Measurements from ENCODE around the gene PNRC1. TPM values are rescaled to one million over a fixed set of nuclear protein-coding genes. Genes with fewer than 3 reads are reported as not detected.

PNRC1 gene
- polyA plus RNA-seq, 1 of the 3 experiments (the other 2 are of a cell fraction): 7.8 TPM

DNA sequence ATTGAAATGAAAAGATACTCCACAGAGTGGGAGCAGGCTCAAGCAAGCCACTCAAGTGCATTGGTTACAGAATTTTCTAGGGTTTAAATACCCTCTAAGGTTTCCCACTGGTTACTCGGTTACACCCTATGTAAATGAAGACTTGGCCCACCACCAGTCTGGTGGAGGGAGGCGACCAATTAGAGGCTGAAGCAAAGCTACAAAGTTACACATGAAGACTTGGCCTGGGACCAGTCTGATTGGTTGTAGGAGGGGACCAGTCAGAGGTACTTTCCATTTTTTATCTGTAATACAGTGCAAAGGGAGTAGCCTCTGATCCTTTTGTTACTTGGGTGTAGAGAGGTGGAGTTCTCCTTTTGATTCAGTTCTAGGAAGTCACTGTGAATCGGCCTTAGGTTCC, 29.7 kb downstream of the PNRC1 start:
- no peak for TF ChIP-seq RXRA (IDR thresholded peaks at IDR 0.05; ENCODE audit: borderline replicate concordance, low read depth)
- TF ChIP-seq YY1 (IDR thresholded peaks at IDR 0.05; ENCODE audit: low read depth): no peak
- no peak for TF ChIP-seq EP300 (IDR thresholded peaks at IDR 0.05; ENCODE audit: borderline replicate concordance in 1 of 2, low read depth in 1 of 2, low read length in 1 of 2)
- TF ChIP-seq TCF12 (IDR thresholded peaks at IDR 0.05): no peak
- H3K9me2 ChIP-seq: no peaks in the 10 kb centered on the region
- ChIA-PET CTCF (interaction anchor here (1.6 kb wide), 2 partner anchors 27 to 128 kb away, joined by 4 to 5 read pairs; no protein-coding TSS in a partner anchor), POLR2A (no interaction called here)
- H3F3A ChIP-seq (replicated peaks; ENCODE audit: insufficient read depth): no peaks in the 10 kb centered on the region
- no peaks in the 10 kb centered on the region for H3K9me3 ChIP-seq
- H3K27ac ChIP-seq (ENCODE audit: low read depth in 2 of 2, low read length in 1 of 2): no peak overlapping the region
- no peaks in the 10 kb centered on the region for H3K27me3 ChIP-seq (ENCODE audit: insufficient read depth)
- no peak overlapping the region for H2AFZ ChIP-seq (ENCODE audit: low read depth)
- H3K79me2 ChIP-seq (ENCODE audit: insufficient read depth): no peaks in the 10 kb centered on the region
- no peaks in the 10 kb centered on the region for H3K36me3 ChIP-seq (replicated peaks in 1 of 2; ENCODE audit: control insufficient read depth in 1 of 2, insufficient read depth in 2 of 2, low read length in 1 of 2)
- H3K4me1 ChIP-seq (ENCODE audit: control insufficient read depth in 1 of 2, insufficient read depth in 2 of 2, low read depth in 1 of 2, low read length in 1 of 2): no peaks in the 10 kb centered on the region
- 91% methylated on average over 3 of the region's 3 CpGs for WGBS (ENCODE audit: low lambda C conversion rate)
- DNase-seq: no peak
- H4K20me1 ChIP-seq (ENCODE audit: insufficient read depth): no peaks in the 10 kb centered on the region
- H3K4me2 ChIP-seq: no peak overlapping the region
- H3K4me3 ChIP-seq (ENCODE audit: low read depth in 2 of 2, low read length in 1 of 2): no peak overlapping the region
- no peak overlapping the region for H3K9ac ChIP-seq

DNA sequence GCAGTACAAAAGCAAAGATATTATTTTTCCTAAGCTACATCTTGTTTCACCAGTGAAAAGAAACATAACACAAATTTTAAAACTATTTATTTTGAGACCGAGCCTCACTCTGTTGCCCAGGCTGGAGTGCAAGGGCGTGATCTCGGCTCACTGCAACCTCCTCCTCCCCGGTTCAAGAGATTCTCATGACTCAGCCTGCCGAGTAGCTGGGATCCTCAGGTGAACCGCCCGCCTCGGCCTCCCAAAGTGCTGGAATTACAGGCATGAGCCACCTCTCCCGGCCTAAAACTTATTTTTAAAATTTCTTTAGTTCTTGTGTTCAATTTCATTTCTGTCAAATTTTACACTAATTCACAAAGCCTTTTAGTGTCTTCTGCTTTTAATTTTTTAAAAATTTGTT, 31.4 kb downstream of the PNRC1 start:
- peaks cover 0 to 2% of the 10 kb centered on the region in 2 experiments; a peak in 1 of 4 replicates for H3K4me1 ChIP-seq (ENCODE audit: control insufficient read depth in 1 of 2, insufficient read depth in 2 of 2, low read depth in 1 of 2, low read length in 1 of 2)
- H4K20me1 ChIP-seq (ENCODE audit: insufficient read depth): no peaks in the 10 kb centered on the region
- no peak overlapping the region for H3K4me3 ChIP-seq (ENCODE audit: low read depth in 2 of 2, low read length in 1 of 2)
- no peaks in the 10 kb centered on the region for H3K79me2 ChIP-seq (ENCODE audit: insufficient read depth)
- H3K9me2 ChIP-seq: no peaks in the 10 kb centered on the region
- ChIA-PET POLR2A (interaction anchor here (1.2 kb wide), 1 partner anchor 33 kb away, joined by 3 read pairs; no protein-coding TSS in a partner anchor), CTCF (interaction anchor here (0.7 to 0.9 kb wide), 2 partner anchors 11 to 129 kb away, joined by 3 read pairs; no protein-coding TSS in a partner anchor)
- no peaks in the 10 kb centered on the region for H3F3A ChIP-seq (replicated peaks; ENCODE audit: insufficient read depth)
- no peaks in the 10 kb centered on the region for H3K27me3 ChIP-seq (ENCODE audit: insufficient read depth)
- H2AFZ ChIP-seq (ENCODE audit: low read depth): no peak overlapping the region
- 92% methylated on average over 9 of the region's 9 CpGs for WGBS (ENCODE audit: low lambda C conversion rate)
- no peaks in the 10 kb centered on the region for H3K36me3 ChIP-seq (replicated peaks in 1 of 2; ENCODE audit: control insufficient read depth in 1 of 2, insufficient read depth in 2 of 2, low read length in 1 of 2)
- H3K27ac ChIP-seq (ENCODE audit: low read depth in 2 of 2, low read length in 1 of 2): no peak overlapping the region
- H3K9me3 ChIP-seq: no peaks in the 10 kb centered on the region
- no peak overlapping the region for H3K9ac ChIP-seq
- no peak for DNase-seq
- TF ChIP-seq, protein P1, sequence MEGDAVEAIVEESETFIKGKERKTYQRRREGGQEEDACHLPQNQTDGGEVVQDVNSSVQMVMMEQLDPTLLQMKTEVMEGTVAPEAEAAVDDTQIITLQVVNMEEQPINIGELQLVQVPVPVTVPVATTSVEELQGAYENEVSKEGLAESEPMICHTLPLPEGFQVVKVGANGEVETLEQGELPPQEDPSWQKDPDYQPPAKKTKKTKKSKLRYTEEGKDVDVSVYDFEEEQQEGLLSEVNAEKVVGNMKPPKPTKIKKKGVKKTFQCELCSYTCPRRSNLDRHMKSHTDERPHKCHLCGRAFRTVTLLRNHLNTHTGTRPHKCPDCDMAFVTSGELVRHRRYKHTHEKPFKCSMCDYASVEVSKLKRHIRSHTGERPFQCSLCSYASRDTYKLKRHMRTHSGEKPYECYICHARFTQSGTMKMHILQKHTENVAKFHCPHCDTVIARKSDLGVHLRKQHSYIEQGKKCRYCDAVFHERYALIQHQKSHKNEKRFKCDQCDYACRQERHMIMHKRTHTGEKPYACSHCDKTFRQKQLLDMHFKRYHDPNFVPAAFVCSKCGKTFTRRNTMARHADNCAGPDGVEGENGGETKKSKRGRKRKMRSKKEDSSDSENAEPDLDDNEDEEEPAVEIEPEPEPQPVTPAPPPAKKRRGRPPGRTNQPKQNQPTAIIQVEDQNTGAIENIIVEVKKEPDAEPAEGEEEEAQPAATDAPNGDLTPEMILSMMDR (IDR thresholded peaks at IDR 0.05): no peak
- no peak overlapping the region for H3K4me2 ChIP-seq

DNA sequence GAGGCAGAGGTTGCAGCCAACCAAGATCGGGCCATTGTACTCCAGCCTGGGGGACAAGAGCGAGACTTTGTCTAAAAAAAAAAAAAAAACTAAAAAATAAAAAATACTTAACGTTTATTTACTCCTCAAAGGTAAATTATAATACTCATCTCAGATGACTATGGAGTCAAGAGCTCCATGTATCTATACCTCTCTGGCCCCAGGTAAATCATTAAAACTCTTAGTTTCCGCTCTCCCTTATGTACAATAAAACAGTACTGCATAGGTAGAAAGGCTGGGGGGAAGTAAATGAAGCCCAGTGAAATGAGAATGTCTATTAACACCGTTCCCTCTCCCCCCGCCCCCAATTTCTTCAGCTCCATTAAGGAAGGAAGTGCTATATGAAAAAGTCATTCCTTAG, 36.2 kb downstream of the PNRC1 start:
- ChIA-PET CTCF (interaction anchor here (1.0 to 6.5 kb wide), 5 partner anchors 32 to 237 kb away, joined by 3 to 38 read pairs (median 5); no protein-coding TSS in a partner anchor), POLR2A (interaction anchor here (0.8 to 3.1 kb wide), 3 partner anchors 29 to 36 kb away, joined by 4 to 11 read pairs (median 5); partner anchors contain the start of genes PM20D2 and PNRC1)
- no peaks in the 10 kb centered on the region for H3K36me3 ChIP-seq (replicated peaks in 1 of 2; ENCODE audit: control insufficient read depth in 1 of 2, insufficient read depth in 2 of 2, low read length in 1 of 2)
- no peaks in the 10 kb centered on the region for H3K9me2 ChIP-seq
- H3K27me3 ChIP-seq (ENCODE audit: insufficient read depth): no peaks in the 10 kb centered on the region
- peak overlapping the region; percentile 76 for H3K4me2 ChIP-seq
- H3K4me1 ChIP-seq (ENCODE audit: control insufficient read depth in 1 of 2, insufficient read depth in 2 of 2, low read depth in 1 of 2, low read length in 1 of 2): peaks cover 0 to 5% of the 10 kb centered on the region in 2 experiments; a peak in 1 of 4 replicates
- H4K20me1 ChIP-seq (ENCODE audit: insufficient read depth): no peaks in the 10 kb centered on the region
- H2AFZ ChIP-seq (ENCODE audit: low read depth): peak overlapping the region; percentile 83
- peaks cover 5% of the 10 kb centered on the region for H3F3A ChIP-seq (replicated peaks; ENCODE audit: insufficient read depth)
- H3K4me3 ChIP-seq (ENCODE audit: low read depth in 2 of 2, low read length in 1 of 2): peak overlapping the region; percentile 63 to 71
- WGBS (ENCODE audit: low lambda C conversion rate): 58% methylated on average over 6 of the region's 6 CpGs
- H3K27ac ChIP-seq (ENCODE audit: low read depth in 2 of 2, low read length in 1 of 2): no peak overlapping the region
- H3K9ac ChIP-seq: no peak overlapping the region
- H3K79me2 ChIP-seq (ENCODE audit: insufficient read depth): no peaks in the 10 kb centered on the region
- no peaks in the 10 kb centered on the region for H3K9me3 ChIP-seq
- peak; percentile 28 for DNase-seq
- TF ChIP-seq GABPA (IDR thresholded peaks at IDR 0.05; ENCODE audit: low read depth) (no peak), SMC3 (IDR thresholded peaks at IDR 0.05; ENCODE audit: low read depth, low read length) (no peak), SIN3A (IDR thresholded peaks at IDR 0.05; ENCODE audit: borderline replicate concordance, low read depth, low read length) (no peak), MEF2A (IDR thresholded peaks at IDR 0.05; ENCODE audit: borderline replicate concordance, low read depth) (no peak), TEAD4 (IDR thresholded peaks at IDR 0.05; ENCODE audit: borderline replicate concordance, insufficient read depth) (no peak), NRF1 (IDR thresholded peaks at IDR 0.05; ENCODE audit: low read depth, low read length) (no peak), ELF1 (IDR thresholded peaks at IDR 0.05) (no peak), FOXJ3 (CRISPR knock-in tag; IDR thresholded peaks at IDR 0.05) (no peak), RXRA (IDR thresholded peaks at IDR 0.05; ENCODE audit: borderline replicate concordance, low read depth) (no peak)
- TF ChIP-seq, protein P2, sequence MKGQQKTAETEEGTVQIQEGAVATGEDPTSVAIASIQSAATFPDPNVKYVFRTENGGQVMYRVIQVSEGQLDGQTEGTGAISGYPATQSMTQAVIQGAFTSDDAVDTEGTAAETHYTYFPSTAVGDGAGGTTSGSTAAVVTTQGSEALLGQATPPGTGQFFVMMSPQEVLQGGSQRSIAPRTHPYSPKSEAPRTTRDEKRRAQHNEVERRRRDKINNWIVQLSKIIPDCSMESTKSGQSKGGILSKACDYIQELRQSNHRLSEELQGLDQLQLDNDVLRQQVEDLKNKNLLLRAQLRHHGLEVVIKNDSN (IDR thresholded peaks at IDR 0.05; ENCODE audit: borderline replicate concordance, low read depth): no peak
- TF ChIP-seq, protein P3, sequence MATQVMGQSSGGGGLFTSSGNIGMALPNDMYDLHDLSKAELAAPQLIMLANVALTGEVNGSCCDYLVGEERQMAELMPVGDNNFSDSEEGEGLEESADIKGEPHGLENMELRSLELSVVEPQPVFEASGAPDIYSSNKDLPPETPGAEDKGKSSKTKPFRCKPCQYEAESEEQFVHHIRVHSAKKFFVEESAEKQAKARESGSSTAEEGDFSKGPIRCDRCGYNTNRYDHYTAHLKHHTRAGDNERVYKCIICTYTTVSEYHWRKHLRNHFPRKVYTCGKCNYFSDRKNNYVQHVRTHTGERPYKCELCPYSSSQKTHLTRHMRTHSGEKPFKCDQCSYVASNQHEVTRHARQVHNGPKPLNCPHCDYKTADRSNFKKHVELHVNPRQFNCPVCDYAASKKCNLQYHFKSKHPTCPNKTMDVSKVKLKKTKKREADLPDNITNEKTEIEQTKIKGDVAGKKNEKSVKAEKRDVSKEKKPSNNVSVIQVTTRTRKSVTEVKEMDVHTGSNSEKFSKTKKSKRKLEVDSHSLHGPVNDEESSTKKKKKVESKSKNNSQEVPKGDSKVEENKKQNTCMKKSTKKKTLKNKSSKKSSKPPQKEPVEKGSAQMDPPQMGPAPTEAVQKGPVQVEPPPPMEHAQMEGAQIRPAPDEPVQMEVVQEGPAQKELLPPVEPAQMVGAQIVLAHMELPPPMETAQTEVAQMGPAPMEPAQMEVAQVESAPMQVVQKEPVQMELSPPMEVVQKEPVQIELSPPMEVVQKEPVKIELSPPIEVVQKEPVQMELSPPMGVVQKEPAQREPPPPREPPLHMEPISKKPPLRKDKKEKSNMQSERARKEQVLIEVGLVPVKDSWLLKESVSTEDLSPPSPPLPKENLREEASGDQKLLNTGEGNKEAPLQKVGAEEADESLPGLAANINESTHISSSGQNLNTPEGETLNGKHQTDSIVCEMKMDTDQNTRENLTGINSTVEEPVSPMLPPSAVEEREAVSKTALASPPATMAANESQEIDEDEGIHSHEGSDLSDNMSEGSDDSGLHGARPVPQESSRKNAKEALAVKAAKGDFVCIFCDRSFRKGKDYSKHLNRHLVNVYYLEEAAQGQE (IDR thresholded peaks at IDR 0.05; ENCODE audit: low read depth, low read length): no peak
